Subcutaneous adipose tissue (tissue), 4 donors: ENCODE measurements around the gene SIL1. TPM values are rescaled to one million over a fixed set of nuclear protein-coding genes. Genes with fewer than 3 reads are reported as not detected.

ENCODE experiments used
- CTCF ChIP-seq: fragments of 450-650 bp; IDR thresholded peaks from one replicate; pipeline ENCODE4 v1.5.1; 2016; ENCODE audit warnings: low read depth, mild to moderate bottlenecking, control low read depth, antibody characterized with exemption, moderate library complexity
- total RNA-seq, 4 donors: library from RNA; depleted of rRNA; stranded (reverse); fragments of >200 nt; gene quantifications; one replicate each; pipeline ENCODE4 v1.1.0, GENCODE V29; 2016

SIL1 gene
- total RNA-seq, 4 donors from 2014 or later, result 29.7 to 52.9 (median 44.8) TPM

GRCh38 chr5:139068494-139069151, 129.5 kb downstream of the SIL1 start:
- no peak for TF ChIP-seq CTCF

- TF ChIP-seq CTCF, result no peak
Measured at GRCh38 chr5:139068060-139068459, 130.1 kb downstream of the SIL1 start.

GRCh38 chr5:139065306-139065705, 132.9 kb downstream of the SIL1 start:
- TF ChIP-seq CTCF, result no peak

GRCh38 chr5:139064613-139065012, 133.6 kb downstream of the SIL1 start:
- no peak for TF ChIP-seq CTCF

GRCh38 chr5:139063664-139064054, 134.5 kb downstream of the SIL1 start:
- TF ChIP-seq CTCF, result no peak

- TF ChIP-seq CTCF, result no peak
Measured at GRCh38 chr5:139062910-139063663, 135.1 kb downstream of the SIL1 start.

- no peak for TF ChIP-seq CTCF
Measured at GRCh38 chr5:139061856-139062255, 136.3 kb downstream of the SIL1 start.
